ENCODE results near the gene PCSK9.

Gene PCSK9

DNA sequence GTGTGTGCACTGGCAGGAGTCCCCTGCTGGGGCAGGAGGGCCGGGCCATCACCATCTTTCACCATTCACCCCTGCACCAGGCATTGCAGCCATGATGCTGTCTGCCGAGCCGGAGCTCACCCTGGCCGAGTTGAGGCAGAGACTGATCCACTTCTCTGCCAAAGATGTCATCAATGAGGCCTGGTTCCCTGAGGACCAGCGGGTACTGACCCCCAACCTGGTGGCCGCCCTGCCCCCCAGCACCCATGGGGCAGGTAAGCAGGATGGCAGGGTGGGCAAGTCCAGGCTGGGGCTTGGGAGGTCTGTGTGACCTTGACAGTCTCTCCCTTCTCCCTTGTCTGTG, 18.6 kb downstream of the PCSK9 start:
- DNase-seq = no peak
- Histone ChIP-seq H3K36me3 (ENCODE audit: control insufficient read depth, insufficient read depth, low read length) (no peaks in the 10 kb centered on the region), H3K4me1 (ENCODE audit: control insufficient read depth, insufficient read depth, low read length, poor library complexity, severe bottlenecking) (no peaks in the 10 kb centered on the region), H3K4me3 (ENCODE audit: insufficient read depth, low read depth, low read length, poor library complexity, severe bottlenecking) (no peak overlapping the region), H3K27me3 (replicated peaks; ENCODE audit: control insufficient read depth, insufficient read depth, low read length, poor library complexity, severe bottlenecking) (no peaks in the 10 kb centered on the region), H3K27ac (ENCODE audit: insufficient read depth, low read length, poor library complexity, severe bottlenecking) (no peak overlapping the region), H3K9me3 (ENCODE audit: control insufficient read depth, low read length) (no peaks in the 10 kb centered on the region)

DNA sequence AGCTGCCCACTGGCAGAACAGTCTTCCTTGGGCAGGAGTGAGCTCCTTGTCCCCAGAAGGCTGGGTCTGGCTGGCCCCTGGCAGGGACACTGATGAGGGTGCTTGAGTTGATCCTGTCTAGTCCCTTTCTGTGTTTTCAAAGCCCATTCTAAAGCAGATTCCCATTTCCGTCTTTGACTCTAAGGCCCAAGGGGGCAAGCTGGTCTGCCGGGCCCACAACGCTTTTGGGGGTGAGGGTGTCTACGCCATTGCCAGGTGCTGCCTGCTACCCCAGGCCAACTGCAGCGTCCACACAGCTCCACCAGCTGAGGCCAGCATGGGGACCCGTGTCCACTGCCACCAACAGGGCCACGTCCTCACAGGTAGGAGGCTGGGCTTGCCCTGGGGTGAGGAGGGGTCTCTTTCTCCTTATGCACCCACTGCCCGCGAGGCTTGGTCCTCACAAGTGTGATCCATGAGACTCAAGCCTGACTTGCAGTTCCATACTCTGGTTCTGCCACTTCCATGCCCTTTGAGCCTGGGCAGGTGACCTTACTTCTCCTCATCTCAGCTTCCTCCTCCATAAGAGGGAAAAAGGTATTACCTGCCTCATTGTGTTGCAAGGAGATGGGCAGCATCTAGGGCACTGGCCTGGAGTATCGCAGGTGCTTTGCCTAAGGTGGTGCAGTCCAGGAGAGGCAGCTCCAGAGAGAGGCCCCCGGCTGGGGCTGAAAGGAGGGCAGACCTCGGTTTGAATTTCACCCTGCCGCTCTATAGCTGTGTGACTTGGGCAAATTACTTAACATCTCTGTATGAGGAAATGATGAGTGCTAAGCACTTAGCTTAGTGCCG, 20.2 kb downstream of the PCSK9 start:
- Histone ChIP-seq H3K36me3 (ENCODE audit: control insufficient read depth, insufficient read depth, low read length) (no peaks in the 10 kb centered on the region), H3K27ac (ENCODE audit: insufficient read depth, low read length, poor library complexity, severe bottlenecking) (no peak overlapping the region), H3K4me3 (ENCODE audit: insufficient read depth, low read depth, low read length, poor library complexity, severe bottlenecking) (no peak overlapping the region), H3K27me3 (replicated peaks; ENCODE audit: control insufficient read depth, insufficient read depth, low read length, poor library complexity, severe bottlenecking) (no peaks in the 10 kb centered on the region), H3K9me3 (ENCODE audit: control insufficient read depth, low read length) (no peaks in the 10 kb centered on the region), H3K4me1 (ENCODE audit: control insufficient read depth, insufficient read depth, low read length, poor library complexity, severe bottlenecking) (no peaks in the 10 kb centered on the region)
- no peak for DNase-seq

DNA sequence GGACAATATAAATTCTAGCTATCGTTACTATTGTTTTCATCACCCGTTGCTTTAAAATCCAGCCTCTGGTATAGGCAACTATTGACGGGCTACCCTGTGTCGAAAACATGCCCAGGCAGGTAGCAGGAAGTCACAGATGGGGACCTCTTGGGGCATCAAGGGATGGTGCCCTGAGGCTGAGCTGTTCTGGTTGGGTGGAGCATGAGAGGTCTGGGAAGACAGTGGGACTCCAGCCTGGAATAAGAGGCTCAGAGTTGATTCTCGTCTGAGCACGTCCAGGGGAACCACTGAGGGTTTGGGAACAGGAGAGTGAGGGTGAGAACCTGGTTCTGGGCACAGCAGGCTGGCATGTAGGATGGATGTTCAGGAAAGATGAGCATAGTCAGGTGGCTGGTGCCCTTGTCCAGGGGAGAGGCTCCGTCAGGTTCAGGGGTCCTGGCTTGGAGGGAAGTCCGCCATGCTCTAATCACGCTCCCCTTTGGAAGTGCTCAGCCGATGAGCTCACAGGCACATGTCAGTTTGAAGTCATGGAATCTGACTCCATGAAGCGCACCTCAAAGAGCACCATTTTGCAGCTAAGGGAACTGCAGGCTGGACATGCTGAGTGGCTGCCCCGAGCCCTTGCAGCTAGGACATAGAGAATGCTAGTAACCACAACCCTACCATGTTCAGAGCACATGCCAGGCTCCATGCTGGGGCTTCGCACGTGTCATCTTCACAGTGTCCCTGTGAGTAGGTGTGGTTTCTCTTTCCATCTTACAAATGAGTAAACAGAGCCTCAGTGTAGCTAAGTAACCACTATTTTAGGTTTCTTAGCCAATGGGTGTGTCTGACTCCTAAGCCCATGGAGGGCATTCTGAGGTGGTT, 21.0 kb downstream of the PCSK9 start:
- no peaks in the 10 kb centered on the region for H3K4me1 ChIP-seq (ENCODE audit: control insufficient read depth, insufficient read depth, low read length, poor library complexity, severe bottlenecking)
- H3K4me3 ChIP-seq (ENCODE audit: insufficient read depth, low read depth, low read length, poor library complexity, severe bottlenecking) = no peak overlapping the region
- no peak for DNase-seq
- H3K27me3 ChIP-seq (replicated peaks; ENCODE audit: control insufficient read depth, insufficient read depth, low read length, poor library complexity, severe bottlenecking) = no peaks in the 10 kb centered on the region
- H3K9me3 ChIP-seq (ENCODE audit: control insufficient read depth, low read length) = no peaks in the 10 kb centered on the region
- H3K36me3 ChIP-seq (ENCODE audit: control insufficient read depth, insufficient read depth, low read length) = no peaks in the 10 kb centered on the region
- H3K27ac ChIP-seq (ENCODE audit: insufficient read depth, low read length, poor library complexity, severe bottlenecking) = no peak overlapping the region

DNA sequence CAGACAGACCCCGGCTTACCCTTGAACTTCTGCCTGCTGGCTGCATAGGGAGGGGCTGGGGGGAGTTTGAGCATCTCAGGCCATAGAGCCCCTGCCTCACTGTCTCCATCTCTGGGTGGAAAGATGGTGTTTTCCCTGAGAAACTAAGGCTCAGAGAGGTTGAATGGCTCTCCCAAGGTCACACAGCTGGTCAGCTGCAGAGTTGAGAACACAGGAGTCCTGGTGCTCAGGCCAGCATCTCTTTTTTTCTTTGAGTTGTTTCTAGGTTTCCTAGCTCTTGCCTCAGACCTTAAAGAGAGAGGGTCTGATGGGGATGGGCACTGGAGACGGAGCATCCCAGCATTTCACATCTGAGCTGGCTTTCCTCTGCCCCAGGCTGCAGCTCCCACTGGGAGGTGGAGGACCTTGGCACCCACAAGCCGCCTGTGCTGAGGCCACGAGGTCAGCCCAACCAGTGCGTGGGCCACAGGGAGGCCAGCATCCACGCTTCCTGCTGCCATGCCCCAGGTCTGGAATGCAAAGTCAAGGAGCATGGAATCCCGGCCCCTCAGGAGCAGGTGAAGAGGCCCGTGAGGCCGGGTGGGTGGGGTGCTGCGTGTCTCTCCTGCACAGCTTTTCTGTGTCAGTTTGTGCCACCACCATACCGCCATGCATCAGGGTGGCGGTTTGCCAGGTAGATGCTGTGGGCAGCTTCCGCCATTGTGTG, 21.8 kb downstream of the PCSK9 start:
- Histone ChIP-seq H3K4me3 (ENCODE audit: insufficient read depth, low read depth, low read length, poor library complexity, severe bottlenecking) (no peak overlapping the region), H3K4me1 (ENCODE audit: control insufficient read depth, insufficient read depth, low read length, poor library complexity, severe bottlenecking) (no peaks in the 10 kb centered on the region), H3K27me3 (replicated peaks; ENCODE audit: control insufficient read depth, insufficient read depth, low read length, poor library complexity, severe bottlenecking) (no peaks in the 10 kb centered on the region), H3K36me3 (ENCODE audit: control insufficient read depth, insufficient read depth, low read length) (no peaks in the 10 kb centered on the region), H3K9me3 (ENCODE audit: control insufficient read depth, low read length) (no peaks in the 10 kb centered on the region), H3K27ac (ENCODE audit: insufficient read depth, low read length, poor library complexity, severe bottlenecking) (no peak overlapping the region)
- DNase-seq = no peak

DNA sequence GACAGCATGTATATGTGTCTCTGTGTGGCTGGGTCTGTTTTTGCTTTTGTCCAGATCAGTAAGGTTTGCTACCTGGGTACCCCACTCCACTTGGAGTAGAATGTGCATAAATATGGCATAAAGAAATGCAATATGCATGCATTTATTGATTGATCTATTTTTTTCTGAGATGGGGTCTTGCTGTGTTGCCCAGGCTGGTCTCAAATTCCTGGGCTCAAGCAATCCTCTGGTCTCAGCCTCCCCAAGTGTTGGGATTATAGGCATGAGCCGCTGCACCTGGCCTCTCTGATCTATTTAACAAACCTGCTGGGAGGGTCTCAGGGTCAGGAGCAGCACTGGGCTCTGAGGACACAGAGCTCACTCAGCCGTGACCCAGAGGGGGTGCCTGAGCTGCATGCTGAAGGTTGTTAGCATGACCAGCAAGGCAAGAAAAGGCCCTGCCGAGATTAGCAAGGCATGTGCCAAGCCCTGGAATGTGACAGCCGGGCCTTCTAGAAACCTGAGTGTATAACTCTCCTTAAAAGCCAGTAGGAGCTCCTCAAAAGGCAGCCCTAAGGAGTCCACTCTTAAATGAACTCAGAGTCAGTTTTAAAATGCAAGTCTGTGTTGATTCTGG, 22.5 kb downstream of the PCSK9 start:
- Histone ChIP-seq H3K4me1 (ENCODE audit: control insufficient read depth, insufficient read depth, low read length, poor library complexity, severe bottlenecking) (no peaks in the 10 kb centered on the region), H3K36me3 (ENCODE audit: control insufficient read depth, insufficient read depth, low read length) (no peaks in the 10 kb centered on the region), H3K4me3 (ENCODE audit: insufficient read depth, low read depth, low read length, poor library complexity, severe bottlenecking) (no peak overlapping the region), H3K9me3 (ENCODE audit: control insufficient read depth, low read length) (no peaks in the 10 kb centered on the region), H3K27ac (ENCODE audit: insufficient read depth, low read length, poor library complexity, severe bottlenecking) (no peak overlapping the region), H3K27me3 (replicated peaks; ENCODE audit: control insufficient read depth, insufficient read depth, low read length, poor library complexity, severe bottlenecking) (no peaks in the 10 kb centered on the region)
- DNase-seq = no peak

DNA sequence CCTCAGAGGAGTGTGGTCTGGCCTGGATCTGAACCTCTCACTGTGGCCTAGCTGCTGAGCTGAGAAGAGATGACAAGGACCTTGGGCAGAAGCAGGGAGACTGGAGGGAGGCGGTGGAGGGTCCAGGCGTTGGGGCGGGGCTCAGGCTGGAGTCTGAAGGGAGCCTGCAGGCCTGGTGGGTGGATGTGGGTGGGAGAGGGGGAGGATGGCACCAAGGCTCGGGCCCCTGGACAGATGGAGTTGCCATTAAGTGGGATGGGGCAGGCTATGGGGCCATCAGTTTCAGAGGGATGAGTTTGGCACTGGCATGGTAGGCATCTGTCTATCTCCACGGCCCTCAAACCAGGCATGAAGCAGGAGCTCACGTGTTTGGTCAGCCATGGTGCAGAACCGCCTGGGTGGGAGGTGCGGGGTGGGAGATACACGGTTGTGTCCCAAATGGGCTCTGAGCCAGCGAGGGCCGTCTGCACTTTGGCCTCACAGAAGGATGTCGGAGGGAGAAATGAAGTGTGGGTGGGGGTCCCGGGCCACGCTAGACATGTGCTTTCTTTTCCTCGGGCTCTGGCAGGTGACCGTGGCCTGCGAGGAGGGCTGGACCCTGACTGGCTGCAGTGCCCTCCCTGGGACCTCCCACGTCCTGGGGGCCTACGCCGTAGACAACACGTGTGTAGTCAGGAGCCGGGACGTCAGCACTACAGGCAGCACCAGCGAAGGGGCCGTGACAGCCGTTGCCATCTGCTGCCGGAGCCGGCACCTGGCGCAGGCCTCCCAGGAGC, 23.6 kb downstream of the PCSK9 start:
- Histone ChIP-seq H3K9me3 (ENCODE audit: control insufficient read depth, low read length) (no peaks in the 10 kb centered on the region), H3K27ac (ENCODE audit: insufficient read depth, low read length, poor library complexity, severe bottlenecking) (no peak overlapping the region), H3K4me1 (ENCODE audit: control insufficient read depth, insufficient read depth, low read length, poor library complexity, severe bottlenecking) (no peaks in the 10 kb centered on the region), H3K4me3 (ENCODE audit: insufficient read depth, low read depth, low read length, poor library complexity, severe bottlenecking) (no peak overlapping the region), H3K27me3 (replicated peaks; ENCODE audit: control insufficient read depth, insufficient read depth, low read length, poor library complexity, severe bottlenecking) (no peaks in the 10 kb centered on the region), H3K36me3 (ENCODE audit: control insufficient read depth, insufficient read depth, low read length) (peaks cover 7% of the 10 kb centered on the region)
- no peak for DNase-seq

DNA sequence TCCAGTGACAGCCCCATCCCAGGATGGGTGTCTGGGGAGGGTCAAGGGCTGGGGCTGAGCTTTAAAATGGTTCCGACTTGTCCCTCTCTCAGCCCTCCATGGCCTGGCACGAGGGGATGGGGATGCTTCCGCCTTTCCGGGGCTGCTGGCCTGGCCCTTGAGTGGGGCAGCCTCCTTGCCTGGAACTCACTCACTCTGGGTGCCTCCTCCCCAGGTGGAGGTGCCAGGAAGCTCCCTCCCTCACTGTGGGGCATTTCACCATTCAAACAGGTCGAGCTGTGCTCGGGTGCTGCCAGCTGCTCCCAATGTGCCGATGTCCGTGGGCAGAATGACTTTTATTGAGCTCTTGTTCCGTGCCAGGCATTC, 24.2 kb downstream of the PCSK9 start:
- Histone ChIP-seq H3K4me1 (ENCODE audit: control insufficient read depth, insufficient read depth, low read length, poor library complexity, severe bottlenecking) (no peaks in the 10 kb centered on the region), H3K27ac (ENCODE audit: insufficient read depth, low read length, poor library complexity, severe bottlenecking) (no peak overlapping the region), H3K36me3 (ENCODE audit: control insufficient read depth, insufficient read depth, low read length) (peaks cover 12% of the 10 kb centered on the region), H3K27me3 (replicated peaks; ENCODE audit: control insufficient read depth, insufficient read depth, low read length, poor library complexity, severe bottlenecking) (no peaks in the 10 kb centered on the region), H3K4me3 (ENCODE audit: insufficient read depth, low read depth, low read length, poor library complexity, severe bottlenecking) (no peak overlapping the region), H3K9me3 (ENCODE audit: control insufficient read depth, low read length) (no peaks in the 10 kb centered on the region)
- no peak for DNase-seq

DNA sequence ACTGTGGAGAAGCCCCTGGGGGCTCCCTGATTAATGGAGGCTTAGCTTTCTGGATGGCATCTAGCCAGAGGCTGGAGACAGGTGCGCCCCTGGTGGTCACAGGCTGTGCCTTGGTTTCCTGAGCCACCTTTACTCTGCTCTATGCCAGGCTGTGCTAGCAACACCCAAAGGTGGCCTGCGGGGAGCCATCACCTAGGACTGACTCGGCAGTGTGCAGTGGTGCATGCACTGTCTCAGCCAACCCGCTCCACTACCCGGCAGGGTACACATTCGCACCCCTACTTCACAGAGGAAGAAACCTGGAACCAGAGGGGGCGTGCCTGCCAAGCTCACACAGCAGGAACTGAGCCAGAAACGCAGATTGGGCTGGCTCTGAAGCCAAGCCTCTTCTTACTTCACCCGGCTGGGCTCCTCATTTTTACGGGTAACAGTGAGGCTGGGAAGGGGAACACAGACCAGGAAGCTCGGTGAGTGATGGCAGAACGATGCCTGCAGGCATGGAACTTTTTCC, 24.8 kb downstream of the PCSK9 start:
- peaks cover 17% of the 10 kb centered on the region for H3K36me3 ChIP-seq (ENCODE audit: control insufficient read depth, insufficient read depth, low read length)
- DNase-seq = no peak
- no peaks in the 10 kb centered on the region for H3K4me1 ChIP-seq (ENCODE audit: control insufficient read depth, insufficient read depth, low read length, poor library complexity, severe bottlenecking)
- no peak overlapping the region for H3K4me3 ChIP-seq (ENCODE audit: insufficient read depth, low read depth, low read length, poor library complexity, severe bottlenecking)
- H3K9me3 ChIP-seq (ENCODE audit: control insufficient read depth, low read length) = no peaks in the 10 kb centered on the region
- no peak overlapping the region for H3K27ac ChIP-seq (ENCODE audit: insufficient read depth, low read length, poor library complexity, severe bottlenecking)
- H3K27me3 ChIP-seq (replicated peaks; ENCODE audit: control insufficient read depth, insufficient read depth, low read length, poor library complexity, severe bottlenecking) = no peaks in the 10 kb centered on the region

DNA sequence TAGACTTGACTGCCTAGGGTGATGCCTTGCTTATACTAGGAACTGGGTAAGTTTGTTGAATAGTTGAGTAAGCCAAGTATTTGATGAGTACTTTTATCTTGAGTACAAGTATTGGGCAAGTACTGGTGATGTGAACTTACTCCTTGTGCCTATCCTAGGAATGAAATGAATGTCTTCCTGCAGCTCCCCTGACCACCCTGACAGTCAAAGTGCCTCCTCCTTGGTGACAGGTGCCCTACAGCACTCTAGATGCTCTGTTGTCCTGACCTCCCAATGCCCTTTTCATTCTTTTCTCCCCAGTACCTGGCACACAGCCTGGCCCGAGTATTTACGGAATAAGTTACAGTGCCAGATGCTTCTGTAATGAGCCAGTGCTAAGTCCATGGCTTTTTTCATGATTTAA, 25.5 kb downstream of the PCSK9 start:
- H3K4me1 ChIP-seq (ENCODE audit: control insufficient read depth, insufficient read depth, low read length, poor library complexity, severe bottlenecking) = no peaks in the 10 kb centered on the region

More for the DNA sequence above, 25.5 kb downstream of the PCSK9 start:
- no peaks in the 10 kb centered on the region for H3K27me3 ChIP-seq (replicated peaks; ENCODE audit: control insufficient read depth, insufficient read depth, low read length, poor library complexity, severe bottlenecking)
- no peak overlapping the region for H3K27ac ChIP-seq (ENCODE audit: insufficient read depth, low read length, poor library complexity, severe bottlenecking)
- H3K4me3 ChIP-seq (ENCODE audit: insufficient read depth, low read depth, low read length, poor library complexity, severe bottlenecking) = no peak overlapping the region
- peaks cover 20% of the 10 kb centered on the region for H3K36me3 ChIP-seq (ENCODE audit: control insufficient read depth, insufficient read depth, low read length)
- no peak for DNase-seq
- no peaks in the 10 kb centered on the region for H3K9me3 ChIP-seq (ENCODE audit: control insufficient read depth, low read length)
